Esophagus squamous epithelium (tissue), 5 donors: ENCODE results near the gene BACE2. TPM values are rescaled to one million over a fixed set of nuclear protein-coding genes. Genes with fewer than 3 reads are reported as not detected.
A peak's percentile ranks its signal among the peaks of the same experiment; 100 is the strongest.

ENCODE experiments used
- DNase-seq: peaks from one replicate; lab custom pipeline; 2025; lab: John Stamatoyannopoulos, UW
- H3K27ac ChIP-seq, 4 donors: fragments of 200-600 bp; sonication (generic); one replicate each; pipeline ENCODE4 v1.5.1; 2016 to 2019; ENCODE audit warnings: mild to moderate bottlenecking in 1 of 4
- H3K27me3 ChIP-seq, 4 donors: fragments of 200-600 bp; sonication (generic); 1 replicate in 3 of 4; 2 replicates in 1 of 4; pipeline versions ENCODE4 v1.5.1 to v1.6.0; 2017 to 2021; ENCODE audit warnings: antibody characterized with exemption in 1 of 4
- H3K36me3 ChIP-seq, 3 donors: fragments of 200-600 bp; sonication (generic); one replicate each; pipeline ENCODE4 v1.5.1; 2016 to 2019
- H3K4me1 ChIP-seq, 3 donors: fragments of 200-600 bp; sonication (generic); one replicate each; pipeline ENCODE4 v1.5.1; 2017 to 2019
- H3K4me3 ChIP-seq, 4 donors: fragments of 200-600 bp; sonication (generic); 1 replicate in 3 of 4; 2 replicates in 1 of 4; pipeline ENCODE4 v1.5.1; 2016 to 2019; ENCODE audit warnings: mild to moderate bottlenecking in 2 of 4, moderate library complexity in 1 of 4
- H3K9me3 ChIP-seq, 3 donors: fragments of 200-600 bp; sonication (generic); one replicate each; pipeline ENCODE4 v1.5.1; 2016 to 2019
- CTCF ChIP-seq, 6 experiments: fragments of 450-650 bp in 4 of 6; fragments of 200-600 bp in 2 of 6; sonication (generic) in 2 of 6; IDR thresholded peaks; one replicate each; pipeline ENCODE4 v1.5.1; 2016 to 2019; ENCODE audit warnings: antibody characterized with exemption in 6 of 6, mild to moderate bottlenecking in 4 of 6, moderate library complexity in 4 of 6
- POLR2A ChIP-seq, 4 donors: fragments of 450-650 bp; IDR thresholded peaks; one replicate each; pipeline ENCODE4 v1.6.1; 2017; ENCODE audit warnings: antibody characterized with exemption in 4 of 4, mild to moderate bottlenecking in 4 of 4, moderate library complexity in 3 of 4
- WGBS, 2 donors: methylation state at CpG; one replicate each; pipeline ENCODE4 v1.1.5; 2018; 5-methylcytosine and 5-hydroxymethylcytosine counted together
- intact Hi-C: fragments of 100-400 bp; cut with DNase I; formaldehyde crosslinking; loops from one replicate; pipeline ENCODE4 v1.15.0; 2022
- total RNA-seq, 4 donors: library from RNA; depleted of rRNA; stranded (reverse); fragments of >200 nt; gene quantifications; one replicate each; pipeline ENCODE4 v1.1.0, GENCODE V29; 2016
- donor health status: DM: yes; HTN: yes; CAD: no.

Gene BACE2
- total RNA-seq, 4 donors from 2014 or later = 32.8 to 51.5 (median 47.1) TPM

- no peaks in the 10 kb centered on the region for H3K36me3 ChIP-seq
- no peak for DNase-seq
- H3K4me3 ChIP-seq = no peak overlapping the region
- 53 to 75% methylated on average over 14 to 18 of the region's 20 CpGs for whole genome bisulfite sequencing, 2 donors
- no peak overlapping the region for H3K27ac ChIP-seq
- TF ChIP-seq POLR2A (IDR thresholded peaks at IDR 0.05) = no peak
- peak in 2 of 6 experiments; percentile 6 to 25 for TF ChIP-seq CTCF (IDR thresholded peaks at IDR 0.05)
- H3K4me1 ChIP-seq = peaks cover 9 to 48% (median 11%) of the 10 kb centered on the region in 3 donors
- H3K27me3 ChIP-seq = peaks cover 0 to 14% (median 3%) of the 10 kb centered on the region in 4 donors
- no peaks in the 10 kb centered on the region for H3K9me3 ChIP-seq
- intact Hi-C loops = no loop called here
These were observed 153.4 kb downstream of the BACE2 start for GRCh38 chr21:41321211-41321907.

- intact Hi-C loops = no loop called here
- Histone ChIP-seq H3K27ac (no peak overlapping the region), H3K4me3 (no peak overlapping the region), H3K27me3 (peaks cover 0 to 7% (median under 1%) of the 10 kb centered on the region in 4 donors), H3K36me3 (no peaks in the 10 kb centered on the region), H3K9me3 (no peaks in the 10 kb centered on the region), H3K4me1 (peaks cover 3 to 42% (median 7%) of the 10 kb centered on the region in 3 donors)
- 53 to 62% methylated on average over 4 to 7 of the region's 7 CpGs for WGBS, 2 donors
- no peak for TF ChIP-seq POLR2A (IDR thresholded peaks at IDR 0.05)
- no peak for DNase-seq
These were observed 154.0 kb downstream of the BACE2 start for GRCh38 chr21:41321908-41322495.

- DNase-seq = no peak
- Histone ChIP-seq H3K9me3 (no peaks in the 10 kb centered on the region), H3K36me3 (no peaks in the 10 kb centered on the region), H3K4me3 (no peak overlapping the region), H3K4me1 (peaks cover 3 to 37% (median 7%) of the 10 kb centered on the region in 3 donors), H3K27me3 (no peaks in the 10 kb centered on the region), H3K27ac (no peak overlapping the region)
- WGBS, 2 donors = 70 to 89% methylated on average over 5 to 10 of the region's 23 CpGs
- intact Hi-C loops = no loop called here
- TF ChIP-seq POLR2A (IDR thresholded peaks at IDR 0.05) = no peak
- no peak for TF ChIP-seq CTCF (IDR thresholded peaks at IDR 0.05)
These were observed 154.8 kb downstream of the BACE2 start for GRCh38 chr21:41322496-41323382.

- no peak overlapping the region for H3K4me3 ChIP-seq
- 76 to 90% methylated on average over 7 of the region's 7 CpGs for WGBS, 2 donors
- no peaks in the 10 kb centered on the region for H3K36me3 ChIP-seq
- TF ChIP-seq POLR2A (IDR thresholded peaks at IDR 0.05) = no peak
- no peak for DNase-seq
- H3K27ac ChIP-seq = no peak overlapping the region
- H3K4me1 ChIP-seq = peaks cover 3 to 25% (median 7%) of the 10 kb centered on the region in 3 donors
- no peaks in the 10 kb centered on the region for H3K27me3 ChIP-seq
- H3K9me3 ChIP-seq = no peaks in the 10 kb centered on the region
- intact Hi-C loops = no loop called here
These were observed 157.4 kb downstream of the BACE2 start for GRCh38 chr21:41325138-41325912.

- intact Hi-C loops = no loop called here
- 69 to 86% methylated on average over 8 to 12 of the region's 13 CpGs for WGBS, 2 donors
These were observed 158.6 kb downstream of the BACE2 start for GRCh38 chr21:41326414-41327080.

More at GRCh38 chr21:41326414-41327080, 158.6 kb downstream of the BACE2 start:
- Histone ChIP-seq H3K4me3 (no peak overlapping the region), H3K27ac (no peak overlapping the region), H3K36me3 (no peaks in the 10 kb centered on the region), H3K9me3 (no peaks in the 10 kb centered on the region), H3K4me1 (peaks cover 2 to 14% (median 3%) of the 10 kb centered on the region in 3 donors), H3K27me3 (no peaks in the 10 kb centered on the region)
- TF ChIP-seq CTCF (IDR thresholded peaks at IDR 0.05) = no peak
- DNase-seq = no peak
